Caco-2 (cell line): ENCODE results near the gene PAM. TPM values are rescaled to one million over a fixed set of nuclear protein-coding genes. Genes with fewer than 3 reads are reported as not detected.
A peak's percentile ranks its signal among the peaks of the same experiment; 100 is the strongest.

Source experiments
- Bru-seq: library from RNA; stranded (reverse); fragments of 400-500 nt; gene quantifications from one replicate; lab custom pipeline; 2021; lab: Mats Ljungman, UMichigan
- BruChase-seq, 2 experiments: library from RNA; stranded (reverse); fragments of 400-500 nt; gene quantifications; one replicate each; lab custom pipeline; 2021; lab: Mats Ljungman, UMichigan
- BruUV-seq: library from RNA; stranded (reverse); fragments of 400-500 nt; replicated peaks from 2 replicates; lab custom pipeline; 2021; lab: Mats Ljungman, UMichigan
- CTCF ChIA-PET: fragments of 300-600 bp; sonication (Branson Sonifier 250); formaldehyde crosslinking; loops from one replicate; lab custom pipeline; 2022; ENCODE audit warnings: antibody characterized with exemption; lab: Charles Lee
- POLR2A ChIA-PET: fragments of 300-600 bp; sonication (Branson Sonifier 250); formaldehyde crosslinking; loops from one replicate; lab custom pipeline; 2022; ENCODE audit warnings: antibody characterized with exemption; lab: Charles Lee
- DNase-seq, 2 experiments: peaks; one replicate each; pipeline versions ENCODE4 v3.0.0 to v3.0.0-alpha.2; 2020 to 2022
- H3K27me3 ChIP-seq: replicated peaks from 2 replicates; pipeline ENCODE4 v1.6.0; 2011; ENCODE audit warnings: low read length; ENCODE audit not compliant: control insufficient read depth, insufficient read depth
- H3K36me3 ChIP-seq: 2 replicates; pipeline ENCODE4 v1.5.1; 2011; ENCODE audit warnings: low read length; ENCODE audit not compliant: control insufficient read depth, insufficient read depth
- H3K4me1 ChIP-seq: fragments of 250-450 bp; sonication (Bioruptor Pico); 2 replicates; pipeline ENCODE4 v1.5.1; 2020; ENCODE audit warnings: mild to moderate bottlenecking
- H3K4me3 ChIP-seq: 2 replicates; pipeline ENCODE4 v1.5.1; 2011; ENCODE audit warnings: low read depth, mild to moderate bottlenecking, control low read depth, low read length
- H3K9me3 ChIP-seq: fragments of 250-450 bp; sonication (Bioruptor Pico); 2 replicates; pipeline ENCODE4 v1.5.1; 2020; ENCODE audit warnings: mild to moderate bottlenecking, moderate library complexity
- H3K27ac Mint-ChIP-seq: one replicate; pipeline ENCODE4 v1.8.0; 2022; ENCODE audit warnings: mixed read lengths; ENCODE audit not compliant: unreplicated experiment
- H3K27me3 Mint-ChIP-seq: one replicate; pipeline ENCODE4 v1.8.0; 2022; ENCODE audit warnings: mixed read lengths; ENCODE audit not compliant: insufficient read depth, unreplicated experiment
- H3K36me3 Mint-ChIP-seq: one replicate; pipeline ENCODE4 v1.8.0; 2022; ENCODE audit warnings: mild to moderate bottlenecking, mixed read lengths; ENCODE audit not compliant: insufficient read depth, unreplicated experiment
- H3K4me1 Mint-ChIP-seq: one replicate; pipeline ENCODE4 v1.8.0; 2022; ENCODE audit warnings: low read depth, mixed read lengths; ENCODE audit not compliant: unreplicated experiment
- H3K4me3 Mint-ChIP-seq: one replicate; pipeline ENCODE4 v1.8.0; 2022; ENCODE audit warnings: mild to moderate bottlenecking, moderate library complexity, mixed read lengths; ENCODE audit not compliant: unreplicated experiment
- H3K9me3 Mint-ChIP-seq: one replicate; pipeline ENCODE4 v1.8.0; 2022; ENCODE audit warnings: mixed read lengths; ENCODE audit not compliant: unreplicated experiment
- intact Hi-C: fragments of 100-400 bp; cut with micrococcal nuclease; formaldehyde crosslinking; loops from one replicate; pipeline ENCODE4 v1.10.0; 2022; ENCODE audit not compliant: unreplicated experiment
- long read RNA-seq: library from polyadenylated mRNA; stranded (forward); transcript quantifications from one replicate; pipeline ENCODE4 v2.0.0, GENCODE V29; 2022
- total RNA-seq: library from RNA; stranded (reverse); gene quantifications from 2 replicates; pipeline ENCODE4 v1.2.3, GENCODE V29; 2022
- TF ChIP-seq, protein P1 (sequence below), 2 experiments: fragments of 200-600 bp in 1 of 2; IDR thresholded peaks; 1 replicate in 1 of 2; 2 replicates in 1 of 2; pipeline versions ENCODE4 v1.5.1 to v1.8.0; 2011 to 2022; ENCODE audit warnings: antibody characterized with exemption in 1 of 2, control low read depth in 1 of 2, inconsistent platforms in 1 of 2, low read depth in 1 of 2, low read length in 1 of 2, mild to moderate bottlenecking in 1 of 2, moderate library complexity in 1 of 2; ENCODE audit not compliant: insufficient read depth in 1 of 2, severe bottlenecking in 1 of 2, unreplicated experiment in 1 of 2

PAM gene
- total RNA-seq (48.0 and 50.1 TPM in 2 replicates), Bru-seq, nascent RNA (percentile 61 among the genes with signal in this experiment), BruChase-seq, experiment 1, labeled RNA remaining after a 2-hour chase (percentile 60 among the genes with signal in this experiment), BruChase-seq, experiment 2, labeled RNA remaining after a 6-hour chase (percentile 57 among the genes with signal in this experiment)
- long read RNA-seq, full-length matches to known transcripts, result 2 of 56 reads
- long read RNA-seq, partial matches to known transcripts, result 8 of 56 reads
- long read RNA-seq, other reads (novel, unspliced or antisense), result 46 of 56 reads

DNA sequence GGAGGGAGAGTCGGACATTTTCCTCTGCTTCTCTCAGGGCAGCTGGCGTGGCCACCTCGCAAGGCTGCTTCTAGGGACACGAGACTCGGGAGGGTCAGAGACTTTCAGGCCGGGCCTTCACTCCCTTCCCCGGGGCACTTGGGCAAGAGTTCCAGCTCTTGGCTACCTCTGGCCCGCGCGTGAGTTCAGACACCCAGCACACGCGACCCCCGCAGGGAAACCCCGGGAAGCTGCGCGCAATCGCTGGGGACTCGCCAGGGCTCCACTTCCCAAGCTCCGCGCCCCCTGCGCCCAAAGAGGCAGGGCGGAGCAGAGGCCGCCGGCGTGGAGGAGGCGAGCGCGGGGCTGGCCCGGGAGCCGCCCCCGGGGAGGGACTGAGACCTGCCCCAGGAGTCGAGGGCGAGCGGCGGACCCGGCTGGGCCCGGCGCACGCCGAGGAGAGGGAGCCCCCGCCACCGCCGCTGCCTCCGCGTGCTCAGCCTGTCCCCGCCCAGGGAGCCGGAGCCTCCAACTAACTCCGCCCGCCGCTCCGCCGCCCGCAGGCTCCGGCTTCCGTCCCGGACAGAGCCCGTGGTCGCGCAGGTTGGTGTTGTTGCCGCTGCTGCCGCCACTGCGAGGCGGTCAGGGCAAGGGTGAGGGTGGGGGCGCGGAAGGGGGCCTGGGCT lies at the start of gene PAM:
TSS of gene PAM (plus strand) at position 539 of the 665 bp plus-strand sequence. CDS start 110,891 bp downstream, outside the sequence.
- peaks cover 9% of the 10 kb centered on the region for H3K36me3 Mint-ChIP-seq
- CTCF ChIA-PET, result no interaction called here
- BruUV-seq, result no TSS peak

DNA sequence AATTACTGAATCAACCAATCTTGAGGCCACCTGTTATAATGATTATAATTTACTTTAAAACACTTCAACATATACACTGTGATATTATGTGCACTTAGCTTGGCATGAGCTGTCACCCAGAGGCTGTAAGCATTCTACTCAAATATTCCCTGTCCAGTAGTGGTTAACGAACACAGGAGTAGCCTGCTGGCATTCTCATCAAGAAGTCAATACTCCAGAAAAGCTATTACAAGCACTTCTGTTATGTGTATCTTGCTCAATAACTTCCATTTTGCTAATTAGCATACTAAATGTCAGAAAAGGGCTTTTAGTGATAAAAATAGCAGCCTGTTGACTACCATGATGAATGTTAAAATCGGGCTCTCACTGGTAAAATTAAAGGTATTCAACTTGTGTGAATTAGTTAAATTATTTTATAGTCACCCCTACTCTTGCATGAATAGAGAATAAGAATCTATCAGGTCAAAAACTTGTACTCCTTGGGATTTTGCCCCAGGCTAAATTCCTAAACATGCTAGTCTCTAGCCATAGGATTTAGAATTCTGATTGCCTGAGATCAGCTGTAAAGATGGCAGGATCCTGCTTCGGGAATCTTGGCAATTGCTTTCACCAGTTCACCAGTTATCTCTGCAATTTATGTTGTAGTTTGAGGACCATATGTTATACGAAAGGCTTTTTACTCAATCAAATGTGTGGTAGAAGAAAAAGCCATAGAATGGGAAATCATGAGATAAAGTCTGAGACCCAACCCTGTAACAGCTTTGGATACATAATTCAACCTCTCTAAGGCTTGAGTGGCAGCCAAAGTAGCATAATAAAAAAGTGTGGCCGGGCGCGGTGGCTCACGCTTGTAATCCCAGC lies 43.4 kb upstream of the PAM start:
- no peak overlapping the region for H3K4me3 ChIP-seq
- DNase-seq, result no peak
- no peaks in the 10 kb centered on the region for H3K9me3 ChIP-seq
- Mint-ChIP-seq H3K27ac (no peak overlapping the region), H3K27me3 (peaks cover 5% of the 10 kb centered on the region), H3K9me3 (no peaks in the 10 kb centered on the region), H3K4me3 (no peak overlapping the region), H3K4me1 (no peaks in the 10 kb centered on the region), H3K36me3 (no peaks in the 10 kb centered on the region)
- H3K27me3 ChIP-seq, result no peaks in the 10 kb centered on the region
- POLR2A ChIA-PET, result no interaction called here
- intact Hi-C loops, result no loop called here
- H3K36me3 ChIP-seq, result no peaks in the 10 kb centered on the region
- TF ChIP-seq, protein P1, sequence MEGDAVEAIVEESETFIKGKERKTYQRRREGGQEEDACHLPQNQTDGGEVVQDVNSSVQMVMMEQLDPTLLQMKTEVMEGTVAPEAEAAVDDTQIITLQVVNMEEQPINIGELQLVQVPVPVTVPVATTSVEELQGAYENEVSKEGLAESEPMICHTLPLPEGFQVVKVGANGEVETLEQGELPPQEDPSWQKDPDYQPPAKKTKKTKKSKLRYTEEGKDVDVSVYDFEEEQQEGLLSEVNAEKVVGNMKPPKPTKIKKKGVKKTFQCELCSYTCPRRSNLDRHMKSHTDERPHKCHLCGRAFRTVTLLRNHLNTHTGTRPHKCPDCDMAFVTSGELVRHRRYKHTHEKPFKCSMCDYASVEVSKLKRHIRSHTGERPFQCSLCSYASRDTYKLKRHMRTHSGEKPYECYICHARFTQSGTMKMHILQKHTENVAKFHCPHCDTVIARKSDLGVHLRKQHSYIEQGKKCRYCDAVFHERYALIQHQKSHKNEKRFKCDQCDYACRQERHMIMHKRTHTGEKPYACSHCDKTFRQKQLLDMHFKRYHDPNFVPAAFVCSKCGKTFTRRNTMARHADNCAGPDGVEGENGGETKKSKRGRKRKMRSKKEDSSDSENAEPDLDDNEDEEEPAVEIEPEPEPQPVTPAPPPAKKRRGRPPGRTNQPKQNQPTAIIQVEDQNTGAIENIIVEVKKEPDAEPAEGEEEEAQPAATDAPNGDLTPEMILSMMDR (IDR thresholded peaks at IDR 0.05; ENCODE audit: insufficient read depth in 1 of 2, low read depth in 1 of 2, low read length in 1 of 2, severe bottlenecking in 1 of 2, unreplicated experiment in 1 of 2), result no peak
- no TSS peak for BruUV-seq
- CTCF ChIA-PET, result no interaction called here
- H3K4me1 ChIP-seq, result no peaks in the 10 kb centered on the region

More for the DNA sequence above, at the start of gene PAM:
- peak; percentile 82 to 85 for DNase-seq
- no peaks in the 10 kb centered on the region for H3K9me3 Mint-ChIP-seq
- peak within 1 kb of the TSS; percentile 73 for H3K4me3 ChIP-seq
- peak within 1 kb of the TSS; percentile 93 for H3K27ac Mint-ChIP-seq
- no peaks in the 10 kb centered on the region for H3K27me3 Mint-ChIP-seq
- no peaks in the 10 kb centered on the region for H3K36me3 ChIP-seq
- peaks cover 3% of the 10 kb centered on the region; the same call in 1 of the 2 replicates for H3K4me1 ChIP-seq
- H3K27me3 ChIP-seq, result no peaks in the 10 kb centered on the region
- no peaks in the 10 kb centered on the region for H3K9me3 ChIP-seq
- peak within 1 kb of the TSS; percentile 97 for H3K4me3 Mint-ChIP-seq
- TF ChIP-seq, protein P1 (IDR thresholded peaks at IDR 0.05; ENCODE audit: insufficient read depth in 1 of 2, low read depth in 1 of 2, low read length in 1 of 2, severe bottlenecking in 1 of 2, unreplicated experiment in 1 of 2), result no peak
- H3K4me1 Mint-ChIP-seq, result no peaks in the 10 kb centered on the region
- intact Hi-C loops, result loop anchor here (2.0 kb wide), 1 partner anchor 366 kb away; the partner anchor contains the start of genes GIN1 and PPIP5K2
- POLR2A ChIA-PET, result interaction anchor here (0.7 kb wide), 1 partner anchor 666 kb away, joined by 3 read pairs; no protein-coding TSS in a partner anchor

DNA sequence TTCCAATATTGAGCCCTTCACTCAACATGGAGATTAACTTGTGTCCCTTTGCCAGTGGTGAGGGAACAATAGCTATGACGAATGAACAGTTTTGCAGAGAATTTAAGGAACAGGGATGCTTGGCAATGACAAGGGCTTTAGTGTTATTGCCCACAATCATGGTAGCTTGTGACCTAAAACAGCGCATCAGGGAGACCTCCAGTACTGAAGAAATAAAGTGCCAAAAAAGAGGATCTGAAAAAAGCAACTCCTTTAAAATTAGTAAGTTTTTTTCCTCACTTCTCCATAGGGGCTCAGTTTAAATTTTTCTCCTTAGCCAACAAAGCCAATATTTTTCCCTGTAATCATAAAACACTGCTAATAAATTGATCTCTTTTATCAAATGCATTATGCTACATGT lies 41.8 kb upstream of the PAM start:
- no peak overlapping the region for H3K4me3 Mint-ChIP-seq
- Histone ChIP-seq H3K4me3 (no peak overlapping the region), H3K9me3 (no peaks in the 10 kb centered on the region), H3K4me1 (no peaks in the 10 kb centered on the region), H3K36me3 (no peaks in the 10 kb centered on the region), H3K27me3 (no peaks in the 10 kb centered on the region)
- peaks cover 5% of the 10 kb centered on the region for H3K27me3 Mint-ChIP-seq
- ChIA-PET CTCF (no interaction called here), POLR2A (no interaction called here)
- intact Hi-C loops, result no loop called here
- H3K27ac Mint-ChIP-seq, result no peak overlapping the region
- no peaks in the 10 kb centered on the region for H3K4me1 Mint-ChIP-seq
- no peaks in the 10 kb centered on the region for H3K9me3 Mint-ChIP-seq
- no TSS peak for BruUV-seq
- no peak for DNase-seq
- TF ChIP-seq, protein P1 (IDR thresholded peaks at IDR 0.05; ENCODE audit: insufficient read depth in 1 of 2, low read depth in 1 of 2, low read length in 1 of 2, severe bottlenecking in 1 of 2, unreplicated experiment in 1 of 2), result no peak
- H3K36me3 Mint-ChIP-seq, result no peaks in the 10 kb centered on the region
